Keratinocyte (primary cell): ENCODE measurements around the gene TNP2. TPM values are rescaled to one million over a fixed set of nuclear protein-coding genes. Genes with fewer than 3 reads are reported as not detected.

Experiments used
- DNase-seq: peaks from one replicate; pipeline ENCODE4 v3.0.0-alpha.2; 2011; ENCODE audit warnings: low read depth, missing footprints, low spot score
- FAIRE-seq: peaks from 2 replicates; lab custom pipeline; 2011; peaks lifted over from hg19 to GRCh38; lab: Jason Lieb, UNC
- H2AFZ ChIP-seq: 2 replicates; pipeline ENCODE4 v1.6.0; 2012; ENCODE audit warnings: low read length, control low read depth, inconsistent platforms; ENCODE audit not compliant: control insufficient read depth
- H3K27ac ChIP-seq: 2 replicates; pipeline ENCODE4 v1.5.1; 2011; ENCODE audit warnings: low read length; ENCODE audit not compliant: control insufficient read depth, insufficient read depth
- H3K27me3 ChIP-seq: 3 replicates; pipeline ENCODE4 v1.6.0; 2011; ENCODE audit warnings: low read length; ENCODE audit not compliant: control insufficient read depth, insufficient read depth; ENCODE audit errors: extremely low read depth
- H3K36me3 ChIP-seq, 2 experiments: 2 replicates in 1 of 2; 3 replicates in 1 of 2; pipeline ENCODE4 v1.5.1; 2011; ENCODE audit warnings: low read length in 2 of 2, mild to moderate bottlenecking in 1 of 2; ENCODE audit not compliant: control insufficient read depth in 2 of 2, insufficient read depth in 2 of 2; ENCODE audit errors: extremely low read depth in 1 of 2
- H3K4me1 ChIP-seq: 3 replicates; pipeline ENCODE4 v1.5.1; 2011; ENCODE audit warnings: low read length; ENCODE audit not compliant: control insufficient read depth, insufficient read depth; ENCODE audit errors: extremely low read depth
- H3K4me2 ChIP-seq: 3 replicates; pipeline ENCODE4 v1.6.0; 2011; ENCODE audit warnings: low read depth, low read length; ENCODE audit not compliant: control insufficient read depth, insufficient read depth; ENCODE audit errors: extremely low read depth
- H3K4me3 ChIP-seq, 3 experiments: fragments of 200-600 bp in 1 of 3; sonication (generic) in 1 of 3; 2 replicates in 2 of 3; 3 replicates in 1 of 3; pipeline ENCODE4 v1.5.1; 2011 to 2016; ENCODE audit warnings: low read length in 3 of 3, mild to moderate bottlenecking in 3 of 3, control low read depth in 2 of 3, inconsistent platforms in 1 of 3, low read depth in 1 of 3, mixed read lengths in 1 of 3, mixed run types in 1 of 3, moderate library complexity in 1 of 3; ENCODE audit not compliant: control insufficient read depth in 2 of 3, insufficient read depth in 2 of 3; ENCODE audit errors: extremely low read depth in 1 of 3
- H3K79me2 ChIP-seq: 2 replicates; pipeline ENCODE4 v1.6.0; 2012; ENCODE audit warnings: low read length; ENCODE audit not compliant: control insufficient read depth, insufficient read depth
- H3K9ac ChIP-seq: 3 replicates; pipeline ENCODE4 v1.6.0; 2011; ENCODE audit warnings: low read length; ENCODE audit not compliant: control insufficient read depth, insufficient read depth; ENCODE audit errors: extremely low read depth
- H3K9me1 ChIP-seq: 3 replicates; pipeline ENCODE4 v1.6.0; 2011; ENCODE audit warnings: low read length; ENCODE audit not compliant: control insufficient read depth, insufficient read depth; ENCODE audit errors: extremely low read depth
- H3K9me3 ChIP-seq: 2 replicates; pipeline ENCODE4 v1.5.1; 2012; ENCODE audit warnings: low read depth, low read length; ENCODE audit not compliant: control insufficient read depth
- H4K20me1 ChIP-seq: 3 replicates; pipeline ENCODE4 v1.6.0; 2011; ENCODE audit warnings: low read length; ENCODE audit not compliant: control insufficient read depth, insufficient read depth; ENCODE audit errors: extremely low read depth
- CTCF ChIP-seq, 3 experiments: IDR thresholded peaks in 1 of 3; conservative IDR thresholded peaks in 1 of 3; optimal IDR thresholded peaks in 1 of 3; 2 replicates in 2 of 3; 3 replicates in 1 of 3; pipeline versions ENCODE3 to v1.5.1; 2011; ENCODE audit warnings: low read length in 3 of 3, mild to moderate bottlenecking in 3 of 3, moderate library complexity in 2 of 3, control low read depth in 1 of 3, inconsistent platforms in 1 of 3; ENCODE audit not compliant: insufficient read depth in 2 of 3; ENCODE audit errors: extremely low read depth in 1 of 3
- EZH2 ChIP-seq: IDR thresholded peaks from one replicate; pipeline ENCODE4 v1.6.1; 2012; ENCODE audit warnings: inconsistent platforms, mild to moderate bottlenecking, low read length, moderate library complexity
- dilution Hi-C: fragments of 300-500 bp; cut with MboI; formaldehyde crosslinking; loops from one replicate; pipeline ENCODE4 v1.7.0; 2020; ENCODE audit warnings: low sequenced_read_pairs; ENCODE audit not compliant: extremely low pct_ligation_motif_present
- polyA plus RNA-seq, 5 experiments: library from polyadenylated mRNA; depleted of rRNA in 3 of 5; stranded (reverse) in 3 of 5; stranded (forward) in 1 of 5; unstranded in 1 of 5; fragments of >200 nt; gene quantifications; 1 replicate in 1 of 5; 2 replicates in 3 of 5; 3 replicates in 1 of 5; pipeline versions ENCODE4 v1.2.1 to v1.2.3, GENCODE V29; 2011 to 2012; ENCODE audit warnings: missing spikeins in 2 of 5, low read depth in 1 of 5, low replicate concordance in 1 of 5

TNP2 gene
- polyA plus RNA-seq, 1 donor (not counting 4 experiments of a cell fraction or from before 2014, with no cell fraction given): not detected

DNA sequence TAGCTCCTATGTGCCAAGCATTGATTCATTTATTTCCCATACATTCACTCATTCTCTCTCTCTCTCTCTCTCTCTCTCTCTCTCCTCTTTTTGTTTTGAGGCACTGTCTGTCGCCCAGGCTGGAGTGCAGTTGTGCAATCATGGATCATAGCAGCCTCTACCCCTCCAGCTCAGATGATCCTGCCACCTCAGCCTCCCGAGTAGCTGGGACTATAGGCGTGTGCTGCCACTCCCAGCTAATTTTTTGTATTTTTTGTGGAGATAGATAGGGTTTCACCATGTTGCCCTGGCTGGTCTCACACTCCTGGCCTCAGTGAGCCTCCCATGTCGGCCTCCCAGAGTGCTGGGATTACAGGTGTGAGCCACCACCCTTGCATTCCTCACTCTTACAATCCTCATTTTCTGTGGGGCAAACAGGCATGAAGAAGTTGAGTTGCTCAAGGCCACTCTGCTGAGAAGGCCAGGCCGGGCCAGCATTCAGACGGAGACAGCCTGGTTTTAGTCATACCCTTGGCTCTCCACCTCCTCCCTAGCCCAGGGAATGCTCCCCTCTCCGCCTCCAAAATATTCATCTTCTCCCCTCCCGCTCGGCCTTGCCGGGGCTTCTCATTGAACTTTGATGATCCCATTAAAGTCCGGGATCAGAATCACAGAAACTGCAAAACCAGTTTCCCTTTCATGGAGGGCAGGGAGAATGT, 7.9 kb upstream of the TNP2 start:
- Histone ChIP-seq H3K27me3 (peaks cover 3% of the 10 kb centered on the region), H3K9me3 (no peaks in the 10 kb centered on the region), H3K4me1 (peaks cover 5% of the 10 kb centered on the region), H4K20me1 (no peaks in the 10 kb centered on the region), H3K4me2 (no peak overlapping the region), H3K27ac (no peak overlapping the region), H2AFZ (no peak overlapping the region), H3K9ac (no peak overlapping the region), H3K4me3 (no peak overlapping the region), H3K79me2 (no peaks in the 10 kb centered on the region), H3K36me3 (no peaks in the 10 kb centered on the region), H3K9me1 (no peaks in the 10 kb centered on the region)
- FAIRE-seq (no peak), DNase-seq (no peak)
- TF ChIP-seq CTCF (optimal IDR thresholded peaks at IDR 0.05 in 1 of 3, IDR thresholded peaks at IDR 0.05 in 1 of 3, conservative IDR thresholded peaks at IDR 0.05 in 1 of 3; ENCODE audit: extremely low read depth in 1 of 3, insufficient read depth in 2 of 3, low read length in 3 of 3) (no peak), EZH2 (no peak)
- dilution Hi-C loops: no loop called here

- H3K27me3 ChIP-seq: peaks cover 3% of the 10 kb centered on the region
- TF ChIP-seq EZH2 (no peak), CTCF (optimal IDR thresholded peaks at IDR 0.05 in 1 of 3, IDR thresholded peaks at IDR 0.05 in 1 of 3, conservative IDR thresholded peaks at IDR 0.05 in 1 of 3; ENCODE audit: extremely low read depth in 1 of 3, insufficient read depth in 2 of 3, low read length in 3 of 3) (no peak)
- no peak within 1 kb of the TSS for H3K9ac ChIP-seq
- no peaks in the 10 kb centered on the region for H4K20me1 ChIP-seq
- H3K9me3 ChIP-seq: no peaks in the 10 kb centered on the region
- H3K9me1 ChIP-seq: no peaks in the 10 kb centered on the region
- DNase-seq (no peak), FAIRE-seq (no peak)
- dilution Hi-C loops: no loop called here
- H2AFZ ChIP-seq: no peak within 1 kb of the TSS
- peaks cover 5% of the 10 kb centered on the region for H3K4me1 ChIP-seq
- no peaks in the 10 kb centered on the region for H3K79me2 ChIP-seq
- no peaks in the 10 kb centered on the region for H3K36me3 ChIP-seq
- H3K4me2 ChIP-seq: no peak within 1 kb of the TSS
- H3K4me3 ChIP-seq: no peak within 1 kb of the TSS
- no peak within 1 kb of the TSS for H3K27ac ChIP-seq
These were observed 7.2 kb upstream of the TNP2 start, which contains the start of gene PRM2 for GRCh38 chr16:11276143-11276895. Gene PRM2 (minus strand): TSS chr16:11276480. CDS start chr16:11276370, 110 bp downstream.
